Stimulated activated naive CD8-positive, alpha-beta T cell treated with anti-CD3 and anti-CD28 coated beads, Interleukin-15, amount 100 ng/mL, for 72 hours (primary cell): ENCODE measurements around the gene TPT1.
A peak's percentile ranks its signal among the peaks of the same experiment; 100 is the strongest.
"Not testable (repeated sequence)": the region's sequence is repeated elsewhere in the genome, so short reads cannot be mapped to it uniquely, and the experiment has no call there.

Experiments used
- ATAC-seq: fragments of 150-1000 bp; cut with Tn5 transposase; 2 replicates; pipeline ENCODE4 v1.10.0; 2021; ENCODE audit warnings: mild to moderate bottlenecking, moderate library complexity
- DNase-seq, 2 donors: peaks; one replicate each; pipeline ENCODE4 v3.0.0; 2021 to 2022
- H3K27ac Mint-ChIP-seq, 2 donors: one replicate each; pipeline ENCODE4 v1.8.0; 2022; ENCODE audit warnings: mild to moderate bottlenecking in 2 of 2, mixed read lengths in 2 of 2, moderate library complexity in 2 of 2
- H3K27me3 Mint-ChIP-seq: one replicate; pipeline ENCODE4 v1.8.0; 2022; ENCODE audit warnings: mixed read lengths
- H3K4me1 Mint-ChIP-seq: one replicate; pipeline ENCODE4 v1.8.0; 2022; ENCODE audit warnings: mild to moderate bottlenecking, mixed read lengths
- H3K4me3 Mint-ChIP-seq, 2 donors: one replicate each; pipeline ENCODE4 v1.8.0; 2022; ENCODE audit warnings: mild to moderate bottlenecking in 2 of 2, mixed read lengths in 2 of 2, moderate library complexity in 1 of 2
- H3K9me3 Mint-ChIP-seq, 2 donors: one replicate each; pipeline ENCODE4 v1.8.0; 2022; ENCODE audit warnings: mixed read lengths in 2 of 2

The TPT1 gene

DNA sequence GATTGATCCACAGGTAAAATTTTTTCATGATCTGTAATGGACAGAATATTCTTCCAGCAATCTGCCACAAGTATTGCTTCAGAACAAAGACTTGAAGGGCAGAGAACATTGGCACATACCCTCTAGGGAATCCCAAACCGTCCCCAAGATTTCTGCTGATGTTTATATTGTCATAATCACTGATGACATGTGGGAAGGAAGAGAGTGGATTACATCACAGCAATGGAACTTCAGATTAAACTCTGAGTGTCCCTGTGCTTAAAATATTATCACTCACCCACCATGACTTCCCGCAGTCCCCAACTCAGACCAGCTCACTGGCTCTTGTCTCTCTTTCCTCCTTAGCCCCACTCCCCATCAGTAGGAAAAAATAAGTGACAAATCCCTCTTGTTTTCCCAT lies 8.5 kb upstream of the TPT1 start:
- Mint-ChIP-seq H3K27me3 (no peaks in the 10 kb centered on the region), H3K4me1 (peaks cover 11% of the 10 kb centered on the region), H3K4me3 (no peak overlapping the region), H3K9me3 (no peaks in the 10 kb centered on the region), H3K27ac (no peak overlapping the region)
- no peak for ATAC-seq
- no peak for DNase-seq

DNA sequence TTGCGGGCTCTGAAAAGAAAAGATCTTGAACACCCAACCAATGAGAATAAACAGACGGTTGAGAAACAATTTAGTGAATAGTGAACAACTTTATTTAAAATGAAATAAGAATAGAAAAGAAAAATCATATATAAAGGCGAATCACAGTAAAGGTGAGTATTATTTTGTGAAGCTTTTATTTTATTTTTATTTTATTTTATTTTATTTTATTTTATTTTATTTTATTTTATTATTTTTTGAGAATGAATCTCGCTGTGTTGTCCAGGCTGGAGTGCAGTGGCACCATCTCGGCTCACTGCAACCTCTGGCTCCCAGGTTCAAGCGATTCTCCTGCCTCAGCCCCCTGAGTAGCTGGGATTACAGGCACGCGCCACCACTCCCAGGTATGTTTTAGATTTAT lies 3.1 kb upstream of the TPT1 start:
- not testable (repeated sequence) for DNase-seq, H3K27ac Mint-ChIP-seq, H3K27me3 Mint-ChIP-seq, H3K9me3 Mint-ChIP-seq, ATAC-seq, H3K4me3 Mint-ChIP-seq
- peaks cover 14% of the 10 kb centered on the region for H3K4me1 Mint-ChIP-seq

- H3K27ac Mint-ChIP-seq, H3K27me3 Mint-ChIP-seq, ATAC-seq, H3K9me3 Mint-ChIP-seq, DNase-seq: not testable (repeated sequence)
- H3K4me3 Mint-ChIP-seq, result peak overlapping the region; percentile 47 to 99
- H3K4me1 Mint-ChIP-seq, result peaks cover 24% of the 10 kb centered on the region
Observed at GRCh38 chr13:45343102-45343501, 2.1 kb upstream of the TPT1 start.

GRCh38 chr13:45342668-45343067 lies 1.7 kb upstream of the TPT1 start:
- H3K9me3 Mint-ChIP-seq, H3K27me3 Mint-ChIP-seq, ATAC-seq, DNase-seq, H3K27ac Mint-ChIP-seq: not testable (repeated sequence)
- peak overlapping the region; percentile 95 to 99 for H3K4me3 Mint-ChIP-seq
- peaks cover 28% of the 10 kb centered on the region for H3K4me1 Mint-ChIP-seq

DNA sequence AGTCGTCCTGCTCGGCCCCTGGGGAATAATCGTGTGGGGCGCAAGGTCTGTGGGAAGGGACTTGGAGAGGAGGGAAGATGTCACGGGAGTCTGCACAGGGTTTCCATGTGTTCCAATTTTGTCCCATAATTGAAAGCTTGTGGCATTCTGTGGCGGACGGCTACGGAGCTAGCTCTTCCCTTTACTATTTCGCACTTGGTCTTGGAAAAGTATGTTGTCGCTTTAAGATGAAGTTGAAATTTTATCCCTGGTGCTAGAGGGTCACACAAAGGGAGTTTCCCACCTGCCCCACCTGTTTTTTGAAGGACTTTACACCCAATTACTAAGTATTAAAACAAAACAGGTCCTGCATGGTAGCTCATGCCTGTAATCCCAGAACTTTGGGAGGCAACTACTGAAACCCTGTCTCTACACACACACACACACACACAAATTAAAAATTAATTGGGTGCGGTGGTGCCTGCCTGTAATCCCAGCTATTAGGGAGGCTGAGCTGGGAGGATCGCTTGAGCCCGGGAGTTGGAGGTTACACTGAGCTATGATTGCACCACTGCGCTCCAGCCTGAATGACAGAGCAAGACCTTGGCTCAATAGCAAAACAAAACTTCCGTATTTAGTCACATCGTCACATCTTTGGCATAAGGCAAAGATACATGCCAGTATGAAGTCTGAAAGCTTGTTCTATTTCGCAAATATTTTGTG lies 967 bp upstream of the TPT1 start:
- H3K4me1 Mint-ChIP-seq, result peaks cover 36% of the 10 kb centered on the region
- no peak for ATAC-seq

GRCh38 chr13:45340422-45341033 lies 455 bp downstream of the TPT1 start:
- no peaks in the 10 kb centered on the region for H3K9me3 Mint-ChIP-seq
- H3K4me1 Mint-ChIP-seq, result peaks cover 50% of the 10 kb centered on the region
- H3K4me3 Mint-ChIP-seq, result peak overlapping the region; percentile 95 to 99
- ATAC-seq (peak; percentile 72), DNase-seq (peak; percentile 85 to 91)
- peak overlapping the region; percentile 99 for H3K27ac Mint-ChIP-seq
- H3K27me3 Mint-ChIP-seq, result no peaks in the 10 kb centered on the region

More for the DNA sequence above, 967 bp upstream of the TPT1 start:
- no peak for DNase-seq
- Mint-ChIP-seq H3K4me3 (peak overlapping the region; percentile 95 to 99), H3K27me3 (no peaks in the 10 kb centered on the region), H3K27ac (peak overlapping the region; percentile 95 to 99), H3K9me3 (no peaks in the 10 kb centered on the region)

DNA sequence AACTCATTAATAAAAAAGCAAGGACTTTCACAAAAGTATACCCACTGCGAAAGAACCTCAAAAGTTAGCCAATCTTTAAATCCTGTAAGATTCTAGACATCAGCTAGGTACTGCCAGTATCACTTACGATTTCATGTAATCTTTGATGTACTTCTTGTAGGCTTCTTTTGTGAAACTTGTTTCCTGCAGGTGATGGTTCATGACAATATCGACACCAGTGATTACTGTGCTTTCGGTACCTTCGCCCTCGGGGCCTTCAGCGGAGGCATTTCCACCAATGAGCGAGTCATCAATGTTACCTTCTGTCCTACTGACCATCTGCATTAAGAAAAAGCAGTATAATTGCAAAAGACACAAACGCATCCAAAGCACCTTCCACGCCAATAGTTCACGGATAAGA lies 1.1 kb downstream of the TPT1 start:
- Mint-ChIP-seq H3K4me1 (peaks cover 56% of the 10 kb centered on the region), H3K27ac (peak overlapping the region; percentile 99), H3K4me3 (peak overlapping the region; percentile 95 to 99), H3K27me3 (no peaks in the 10 kb centered on the region), H3K9me3 (no peaks in the 10 kb centered on the region)
- ATAC-seq (peak; percentile 15), DNase-seq (peak; percentile 33 to 72)

GRCh38 chr13:45339399-45339798 lies 1.6 kb downstream of the TPT1 start:
- ATAC-seq, result no peak
- peak overlapping the region in 1 of 2 donors; percentile 99 for H3K27ac Mint-ChIP-seq
- H3K4me1 Mint-ChIP-seq, result peaks cover 57% of the 10 kb centered on the region
- no peaks in the 10 kb centered on the region for H3K9me3 Mint-ChIP-seq
- DNase-seq, result no peak
- H3K4me3 Mint-ChIP-seq, result peak overlapping the region; percentile 95 to 99
- no peaks in the 10 kb centered on the region for H3K27me3 Mint-ChIP-seq

- peak overlapping the region; percentile 71 to 95 for H3K4me3 Mint-ChIP-seq
- H3K27ac Mint-ChIP-seq, result peak overlapping the region in 1 of 2 donors; percentile 51
- H3K27me3 Mint-ChIP-seq, result no peaks in the 10 kb centered on the region
- peaks cover 69% of the 10 kb centered on the region for H3K4me1 Mint-ChIP-seq
- H3K9me3 Mint-ChIP-seq, result no peaks in the 10 kb centered on the region
- DNase-seq (no peak), ATAC-seq (no peak)
Observed at GRCh38 chr13:45337803-45338202, 3.2 kb downstream of the TPT1 start.

GRCh38 chr13:45337395-45337794 lies 3.6 kb downstream of the TPT1 start:
- peaks cover 68% of the 10 kb centered on the region for H3K4me1 Mint-ChIP-seq
- peak overlapping the region; percentile 71 to 95 for H3K4me3 Mint-ChIP-seq
- ATAC-seq, result no peak
- H3K27me3 Mint-ChIP-seq, result no peaks in the 10 kb centered on the region
- DNase-seq, result peak in 1 of 2 donors; percentile 21
- no peak overlapping the region for H3K27ac Mint-ChIP-seq
- H3K9me3 Mint-ChIP-seq, result no peaks in the 10 kb centered on the region

GRCh38 chr13:45336025-45336800 lies 4.8 kb downstream of the TPT1 start:
- Mint-ChIP-seq H3K27ac (peak overlapping the region; percentile 13 to 27), H3K27me3 (no peaks in the 10 kb centered on the region), H3K4me3 (peak overlapping the region; percentile 2 to 95), H3K4me1 (peaks cover 74% of the 10 kb centered on the region), H3K9me3 (no peaks in the 10 kb centered on the region)
- ATAC-seq (no peak), DNase-seq (no peak)

- Mint-ChIP-seq H3K27ac (peak overlapping the region; percentile 54 to 71), H3K4me1 (peaks cover 81% of the 10 kb centered on the region), H3K27me3 (no peaks in the 10 kb centered on the region), H3K9me3 (no peaks in the 10 kb centered on the region), H3K4me3 (peak overlapping the region; percentile 27 to 95)
- ATAC-seq (no peak), DNase-seq (no peak)
Observed at GRCh38 chr13:45335397-45336024, 5.5 kb downstream of the TPT1 start.

DNA sequence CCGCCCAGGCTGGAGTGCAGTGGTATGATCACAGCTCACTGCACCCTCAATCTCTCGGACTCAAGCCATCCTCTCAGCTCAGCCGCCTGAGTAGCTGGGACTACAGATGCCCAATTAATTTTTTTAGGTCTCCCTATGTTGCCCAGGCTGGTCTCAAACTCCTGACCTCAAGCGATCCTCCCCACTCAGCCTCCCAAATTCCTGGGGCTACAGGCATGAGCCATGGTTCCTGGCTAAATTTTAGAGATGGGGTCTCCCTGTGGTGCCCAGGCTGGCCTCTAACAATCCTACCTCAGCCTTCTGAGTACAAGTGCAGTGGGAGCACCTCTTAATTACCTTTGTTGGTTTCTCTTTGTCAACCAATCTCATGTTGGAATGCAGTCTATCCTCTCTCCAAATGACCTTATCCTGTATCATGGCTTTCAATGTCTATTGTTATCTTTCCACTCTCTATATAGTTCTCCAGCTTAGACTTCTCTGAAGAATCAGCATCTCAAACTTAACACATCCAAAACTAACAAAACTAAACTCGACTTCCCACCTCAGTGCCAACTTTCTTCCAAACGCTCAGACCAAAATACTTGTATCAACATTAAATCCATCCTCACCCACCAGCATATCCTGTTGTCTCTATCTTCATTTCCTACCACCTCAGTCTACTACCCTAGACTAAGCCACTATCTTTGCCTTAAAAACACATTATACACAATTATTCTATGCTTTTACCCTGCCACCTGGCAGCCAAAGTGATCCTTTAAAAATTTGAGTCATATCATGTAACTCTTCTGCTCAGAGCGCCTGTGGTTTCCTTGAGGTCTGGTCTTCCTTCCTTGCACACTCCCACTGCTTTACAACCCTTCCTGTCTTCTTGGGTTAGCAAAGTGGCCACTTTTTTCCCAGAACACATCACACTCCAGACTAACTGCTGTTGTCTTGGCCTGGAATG lies 6.7 kb downstream of the TPT1 start:
- DNase-seq (peak in 1 of 2 donors; percentile 39), ATAC-seq (peak; percentile 68)
- Mint-ChIP-seq H3K4me1 (peaks cover 93% of the 10 kb centered on the region), H3K27ac (peak overlapping the region in 1 of 2 donors; percentile 74), H3K27me3 (no peaks in the 10 kb centered on the region), H3K9me3 (no peaks in the 10 kb centered on the region), H3K4me3 (peak overlapping the region; percentile 25 to 68)

DNA sequence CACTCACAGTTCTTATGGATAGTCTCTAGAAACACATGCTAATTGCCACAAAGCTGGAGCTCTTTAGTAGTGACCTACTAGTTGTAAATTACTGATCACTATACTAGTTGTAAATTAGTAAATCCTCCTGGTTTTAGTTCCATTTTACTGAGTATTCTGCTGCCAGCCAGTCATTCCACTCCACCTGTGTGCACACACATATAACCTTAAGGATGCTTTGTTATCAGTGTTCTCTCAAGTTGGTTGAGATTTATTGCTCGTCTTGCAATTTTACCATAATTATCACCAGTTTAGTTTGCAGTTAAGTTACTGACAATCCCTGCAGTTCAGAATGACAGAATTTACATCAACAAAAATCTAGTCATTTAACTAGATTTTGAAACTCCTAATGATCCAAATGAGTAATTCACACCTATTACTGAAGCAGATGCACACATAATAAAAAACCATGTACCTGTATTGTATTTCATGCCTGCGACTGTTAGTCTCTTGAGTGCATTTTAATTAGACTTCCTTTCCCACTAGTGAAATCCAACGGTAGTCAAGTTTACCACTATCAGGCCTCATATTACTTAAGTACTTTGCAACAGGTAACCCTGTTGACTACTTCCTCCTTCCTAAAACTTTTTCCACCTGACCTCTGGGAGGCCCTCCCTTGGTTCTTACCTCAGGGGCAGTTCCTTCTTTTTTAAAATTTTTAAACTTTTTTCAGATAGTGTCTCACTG lies 7.6 kb downstream of the TPT1 start:
- no peak overlapping the region for H3K4me3 Mint-ChIP-seq
- H3K9me3 Mint-ChIP-seq, result no peaks in the 10 kb centered on the region
- DNase-seq, result no peak
- H3K27me3 Mint-ChIP-seq, result no peaks in the 10 kb centered on the region
- peak; percentile 12 for ATAC-seq
- peaks cover 94% of the 10 kb centered on the region for H3K4me1 Mint-ChIP-seq
- H3K27ac Mint-ChIP-seq, result peak overlapping the region in 1 of 2 donors; percentile 74
